GM19193 (cell line): Measurements from ENCODE around the gene CBFA2T3.

Source experiments
- POLR2A ChIP-seq: IDR thresholded peaks from 4 replicates; pipeline ENCODE4 v1.6.1; 2011; ENCODE audit not compliant: insufficient read depth, insufficient read length; ENCODE audit errors: extremely low read depth

CBFA2T3 gene

DNA sequence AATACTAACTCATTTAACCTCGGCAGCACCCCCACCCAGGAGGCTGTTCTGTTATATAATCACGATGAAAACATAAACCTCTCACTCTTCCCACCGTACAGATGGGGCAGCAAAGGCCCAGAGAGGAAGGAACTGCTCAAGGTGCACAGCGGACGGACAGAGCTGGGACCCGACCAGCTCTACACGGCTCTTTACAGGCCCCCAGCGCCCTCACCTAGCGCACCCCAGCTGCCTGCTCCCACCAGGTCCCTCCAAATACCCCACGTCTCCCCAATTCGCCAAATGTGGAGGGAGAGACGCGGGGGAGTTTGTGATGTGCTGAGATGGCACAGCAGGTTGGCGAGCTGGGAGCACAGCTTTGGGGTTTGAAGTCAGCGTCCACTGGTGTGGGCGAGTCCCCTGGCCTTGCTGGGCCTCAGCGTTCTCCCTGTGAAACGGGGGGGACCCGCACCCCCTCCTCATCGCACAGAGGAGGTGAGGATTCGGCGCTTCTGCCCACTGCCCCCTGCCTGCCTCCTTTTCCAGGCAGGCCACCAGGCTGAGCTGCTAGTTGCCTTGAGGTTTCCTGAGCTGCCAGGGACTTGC lies 54.1 kb downstream of the CBFA2T3 start:
- no peak for TF ChIP-seq POLR2A

DNA sequence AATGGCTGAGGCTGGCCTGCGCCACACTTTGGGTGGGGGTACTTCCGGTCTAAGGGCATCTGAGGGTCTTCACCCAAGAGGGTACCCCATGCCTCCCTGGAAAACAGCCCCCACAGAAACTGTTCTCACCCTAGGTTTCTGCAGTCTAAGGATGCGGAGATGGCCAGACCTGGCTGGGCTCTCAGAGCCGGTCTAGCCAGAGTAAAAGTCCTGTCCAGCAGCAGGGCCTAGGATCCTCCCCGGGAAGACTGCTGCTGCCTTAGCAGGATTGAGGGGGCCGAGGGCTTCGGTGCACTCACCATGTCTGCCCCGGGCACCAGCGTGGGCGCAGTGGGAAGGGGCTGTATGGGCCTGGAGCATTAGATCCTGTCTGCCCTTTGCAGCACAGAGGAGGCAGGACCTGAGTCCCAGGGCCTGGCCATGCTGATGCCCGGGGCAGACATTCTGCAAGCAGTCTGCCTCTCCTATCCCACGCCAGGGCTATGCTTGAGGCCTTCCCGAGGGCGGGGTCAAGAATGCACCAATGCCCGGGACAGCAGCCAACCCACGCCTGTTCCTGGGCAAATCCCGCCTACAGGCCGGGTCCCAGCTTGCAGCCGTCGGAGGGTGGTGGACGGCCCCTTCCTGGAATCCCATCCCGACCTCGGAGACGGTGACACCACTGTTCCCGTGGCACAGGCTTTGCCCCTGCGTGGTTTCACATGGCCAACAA lies 54.7 kb downstream of the CBFA2T3 start:
- no peak for TF ChIP-seq POLR2A

DNA sequence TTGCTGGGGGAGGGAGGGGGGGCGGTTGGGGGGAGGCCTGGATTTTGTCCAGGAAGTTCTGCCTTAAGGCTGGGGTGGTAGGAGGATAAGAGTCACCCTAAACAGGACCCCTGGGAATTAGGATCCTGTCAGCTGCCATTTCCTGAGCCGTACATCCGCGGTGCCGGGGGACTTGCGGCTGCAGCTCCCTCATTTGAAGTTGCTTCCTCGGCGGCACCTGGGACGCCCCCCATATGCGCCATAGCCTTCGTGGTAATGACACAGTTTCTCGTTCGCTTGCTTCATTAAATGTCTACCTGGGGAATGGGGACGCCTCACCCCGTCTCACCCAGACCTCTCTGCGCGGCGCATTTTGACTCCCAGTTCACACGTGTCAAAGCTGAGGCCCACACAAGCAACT lies 55.4 kb downstream of the CBFA2T3 start:
- no peak for TF ChIP-seq POLR2A

DNA sequence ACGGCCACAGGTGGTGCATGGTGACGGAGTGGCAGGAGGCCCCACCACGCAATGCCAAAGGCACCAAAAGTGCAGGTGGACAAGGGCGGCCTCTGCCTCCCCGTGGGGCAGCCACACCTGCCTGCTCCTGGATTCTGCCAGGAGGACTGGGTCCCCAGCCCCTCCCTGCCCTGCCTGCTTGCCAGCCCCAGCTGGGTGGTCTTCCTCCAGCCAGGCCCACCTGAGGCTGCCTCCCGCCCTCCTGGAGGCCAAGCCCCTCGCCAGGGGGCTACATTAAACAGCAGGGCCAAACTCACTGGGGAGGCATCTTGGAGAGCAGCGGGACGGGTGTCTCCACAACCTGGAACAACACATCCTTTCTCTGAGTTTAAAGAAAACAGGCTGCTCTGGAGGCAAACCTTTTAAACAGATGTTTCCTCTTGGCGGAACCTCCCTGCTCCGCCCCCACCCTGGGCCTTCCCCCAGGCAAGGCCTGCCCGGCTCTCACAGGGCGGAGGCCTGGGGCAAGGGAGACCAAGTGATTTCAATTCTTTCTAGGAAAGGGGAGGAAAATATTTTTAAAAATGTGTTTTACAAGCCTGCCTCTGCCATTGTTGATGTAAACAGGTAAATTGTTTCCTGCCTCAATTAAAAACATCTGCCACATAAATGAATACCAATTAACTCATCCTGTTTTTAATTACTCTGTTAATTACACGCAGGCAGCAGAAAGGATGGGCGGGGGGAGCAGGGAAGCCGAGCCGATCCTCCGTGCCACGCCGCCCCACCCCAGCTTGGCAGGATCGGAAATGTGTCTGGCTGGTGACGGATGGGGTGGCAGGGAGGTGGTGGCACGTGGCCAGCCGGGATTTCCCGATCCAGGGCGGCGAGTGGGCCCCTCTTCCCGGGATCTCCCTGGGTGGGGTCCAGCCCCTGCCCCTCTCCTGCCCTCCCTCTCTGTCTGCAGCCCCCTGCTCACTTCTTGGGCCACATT lies 56.1 kb downstream of the CBFA2T3 start:
- TF ChIP-seq POLR2A = no peak

DNA sequence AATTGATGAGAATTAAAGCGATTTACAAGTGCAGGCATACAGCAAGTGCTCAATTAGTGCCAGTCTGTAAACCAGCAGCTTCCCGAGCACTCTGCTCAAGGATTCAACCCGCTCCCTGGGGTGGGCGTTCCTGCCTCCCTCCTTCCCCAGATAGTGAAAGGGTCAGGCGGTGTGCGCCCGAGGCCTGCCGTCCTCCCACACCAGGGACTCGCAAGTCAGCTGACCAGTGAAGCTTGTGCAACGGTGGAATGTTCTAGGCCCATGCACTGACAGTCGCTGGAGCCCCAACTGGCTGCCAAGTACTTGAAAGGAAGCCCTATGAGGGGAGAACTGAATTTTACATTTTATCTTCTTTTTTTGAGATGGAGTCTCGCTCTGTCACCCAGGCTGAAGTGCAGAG lies 57.1 kb downstream of the CBFA2T3 start:
- no peak for TF ChIP-seq POLR2A

DNA sequence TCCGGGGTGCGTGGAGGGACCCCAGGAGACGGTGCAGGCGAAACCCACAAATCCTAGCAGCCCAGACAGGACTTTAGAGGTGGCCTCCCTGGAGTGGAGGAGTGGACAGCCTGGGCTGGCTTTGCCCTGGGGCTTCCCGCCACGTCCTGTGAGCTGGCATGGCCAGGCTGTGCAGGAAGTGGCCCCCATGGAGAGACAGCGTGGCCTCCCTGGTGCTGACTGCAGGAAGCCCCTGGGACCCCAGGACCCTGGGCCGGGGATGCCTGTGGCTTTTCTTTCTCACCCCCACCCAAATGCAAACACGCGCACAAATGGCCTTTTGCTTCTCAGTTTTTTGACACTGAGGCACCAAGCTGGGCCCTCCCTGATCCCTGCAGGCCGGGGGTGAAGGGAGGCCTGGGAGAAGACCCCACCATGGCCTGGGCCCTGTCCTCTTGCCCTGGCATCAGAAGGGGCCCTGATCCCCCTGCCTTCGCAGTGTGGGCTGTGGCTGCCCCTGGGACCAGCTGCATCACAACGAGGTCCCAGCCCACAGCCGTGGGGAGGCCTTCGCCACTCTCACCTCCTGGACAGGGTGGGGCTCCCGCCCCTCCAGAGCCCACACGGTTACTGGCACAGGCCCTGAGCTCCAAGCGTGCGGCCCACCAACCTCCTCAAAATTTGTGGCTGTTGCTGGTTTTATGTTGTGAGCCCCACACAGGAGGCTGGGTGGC lies 58.9 kb downstream of the CBFA2T3 start:
- no peak for TF ChIP-seq POLR2A

DNA sequence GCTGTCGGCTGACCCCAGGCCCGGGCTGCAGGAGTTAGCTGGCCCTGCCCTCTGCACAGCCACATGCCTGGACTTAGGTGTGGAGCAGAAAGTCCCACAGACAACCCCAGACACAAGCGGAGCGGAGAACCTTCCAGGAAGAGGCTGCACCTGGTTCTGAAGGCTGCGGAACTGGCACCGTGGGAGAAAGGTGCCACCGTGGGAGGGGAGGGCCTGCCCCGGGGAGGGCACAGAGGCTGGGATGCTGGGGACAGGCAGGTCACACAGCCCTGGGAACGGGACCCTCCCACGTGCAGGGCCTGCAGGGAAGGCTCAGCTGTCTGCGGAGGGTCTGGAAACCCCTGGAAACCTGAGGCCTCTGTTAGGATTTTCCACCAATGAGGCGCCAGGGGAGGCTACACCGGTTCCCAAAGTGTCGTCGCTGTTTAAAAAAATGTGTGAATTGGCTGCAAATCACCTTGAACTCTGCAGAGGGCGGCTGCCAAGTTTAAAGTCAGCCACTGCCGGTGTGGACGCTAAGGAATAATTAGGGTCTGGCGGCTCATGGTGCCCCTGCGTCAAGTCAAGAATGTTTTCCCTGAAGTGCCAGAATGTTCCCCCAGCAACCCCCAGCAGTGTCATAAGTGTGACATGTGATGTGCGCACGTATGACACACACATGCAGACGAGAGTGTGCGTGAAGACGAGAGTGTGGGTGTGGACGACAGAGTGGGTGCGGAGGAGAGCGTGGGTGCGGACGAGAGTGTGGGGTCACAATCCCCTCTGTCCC lies 59.7 kb downstream of the CBFA2T3 start:
- no peak for TF ChIP-seq POLR2A

DNA sequence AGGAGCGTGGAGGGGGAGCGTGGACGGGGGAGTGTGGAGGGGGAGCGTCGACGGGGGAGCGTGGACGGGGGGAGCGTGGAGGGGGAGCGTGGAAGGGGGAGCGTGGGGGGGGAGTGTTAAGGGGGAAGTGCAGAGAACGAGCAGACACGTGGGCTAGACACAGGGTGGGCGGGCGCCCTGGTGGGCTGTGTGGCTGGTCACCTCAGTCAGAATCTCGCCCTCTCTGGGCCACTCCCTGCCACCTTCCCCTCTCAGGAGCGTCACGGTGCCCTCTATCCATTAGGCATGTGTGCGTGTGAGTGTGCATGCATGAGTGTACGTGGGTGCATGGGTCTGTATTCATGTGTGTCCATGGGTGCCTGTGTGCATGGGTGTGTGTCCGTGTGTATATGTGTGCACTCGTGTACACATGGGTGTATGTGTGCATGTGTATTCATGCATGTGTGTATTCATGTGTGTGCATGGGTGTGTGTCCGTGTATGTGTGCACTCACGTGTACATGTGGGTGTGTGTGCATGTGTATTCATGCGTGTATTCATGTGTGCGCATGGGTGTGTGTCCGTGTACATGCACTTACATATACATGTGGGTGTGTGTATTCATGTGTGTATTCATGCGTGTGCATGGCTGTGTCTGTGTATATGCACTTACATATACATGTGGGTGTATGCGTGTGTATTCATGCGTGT lies 61.2 kb downstream of the CBFA2T3 start:
- no peak for TF ChIP-seq POLR2A

DNA sequence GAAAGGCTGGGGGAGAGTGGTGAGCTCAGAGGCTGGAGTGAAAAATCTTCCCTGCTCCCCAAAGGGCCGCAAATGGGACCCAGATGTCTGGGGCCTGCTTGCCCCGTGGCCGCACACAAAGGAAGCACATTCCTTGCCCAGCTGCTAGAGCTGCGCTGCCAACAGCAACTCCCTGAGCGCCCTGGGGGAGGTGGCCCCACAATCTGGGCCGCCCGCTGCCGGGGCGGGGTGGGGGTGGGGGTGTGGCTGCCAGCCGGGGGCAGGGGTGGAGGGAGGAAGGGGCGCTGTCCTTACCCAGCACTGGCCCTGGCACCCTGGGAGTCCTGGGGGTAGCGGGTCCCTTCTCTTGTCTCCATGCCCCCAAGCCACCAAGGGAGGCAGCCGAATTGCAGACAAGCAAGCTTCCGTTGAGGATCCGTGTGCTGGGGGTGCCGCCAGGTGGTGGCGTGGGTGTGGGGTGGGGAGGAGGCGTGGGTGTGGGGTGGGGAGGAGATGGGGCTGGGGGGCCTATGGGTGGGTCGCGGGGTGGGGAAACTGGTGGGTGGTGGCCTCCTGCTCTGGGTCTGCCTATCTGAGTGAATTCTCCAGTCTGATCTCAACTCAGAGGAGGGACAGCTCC lies 62.1 kb downstream of the CBFA2T3 start:
- TF ChIP-seq POLR2A = no peak

DNA sequence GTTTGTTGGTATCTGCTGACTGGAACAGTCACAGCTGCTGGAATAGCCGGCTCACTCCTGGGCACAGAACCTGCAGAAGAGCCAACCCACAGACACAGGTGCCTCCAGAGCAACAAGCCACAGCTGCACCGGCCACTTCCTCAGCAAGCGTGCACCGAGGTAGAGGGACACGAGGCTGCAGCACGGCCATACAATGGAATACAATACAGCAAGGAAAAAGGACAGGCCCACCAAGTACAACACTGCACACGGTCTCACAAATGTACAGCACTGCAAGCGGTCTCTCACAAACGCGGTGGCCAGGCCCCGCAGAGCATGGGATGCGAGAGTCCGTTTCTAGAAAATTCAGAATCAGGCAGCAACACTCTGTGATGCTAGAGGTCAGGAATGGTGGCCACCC lies 63.1 kb downstream of the CBFA2T3 start:
- TF ChIP-seq POLR2A = no peak

DNA sequence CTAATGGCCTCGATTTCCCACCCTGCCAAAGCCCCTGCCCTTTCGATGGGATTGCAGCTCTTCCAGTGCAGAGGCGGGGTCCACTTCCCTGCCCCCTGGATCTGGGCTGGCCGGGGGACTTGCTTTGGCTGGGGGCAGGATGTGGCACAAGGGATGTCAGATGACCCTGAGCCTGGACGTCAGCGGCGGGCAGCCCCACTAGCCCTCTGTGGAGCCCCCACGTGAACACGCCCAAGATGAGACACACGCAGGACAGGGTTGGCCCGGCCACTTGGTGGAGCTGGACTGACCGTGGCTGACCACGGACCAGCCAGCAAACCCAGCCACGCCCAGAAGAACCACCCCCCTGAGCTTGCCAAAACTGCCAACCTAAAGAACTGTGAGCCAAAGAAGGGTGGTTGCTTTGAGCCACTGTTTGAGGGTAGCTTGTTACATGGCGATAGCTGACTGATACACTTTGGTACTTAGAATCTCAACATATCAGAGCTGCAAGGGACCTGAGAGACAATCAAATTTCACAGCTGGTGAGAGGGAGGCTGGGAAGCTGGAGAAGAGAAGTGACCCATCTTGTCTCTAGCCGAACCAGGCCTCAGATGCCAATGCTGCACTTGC lies 63.9 kb downstream of the CBFA2T3 start:
- no peak for TF ChIP-seq POLR2A

DNA sequence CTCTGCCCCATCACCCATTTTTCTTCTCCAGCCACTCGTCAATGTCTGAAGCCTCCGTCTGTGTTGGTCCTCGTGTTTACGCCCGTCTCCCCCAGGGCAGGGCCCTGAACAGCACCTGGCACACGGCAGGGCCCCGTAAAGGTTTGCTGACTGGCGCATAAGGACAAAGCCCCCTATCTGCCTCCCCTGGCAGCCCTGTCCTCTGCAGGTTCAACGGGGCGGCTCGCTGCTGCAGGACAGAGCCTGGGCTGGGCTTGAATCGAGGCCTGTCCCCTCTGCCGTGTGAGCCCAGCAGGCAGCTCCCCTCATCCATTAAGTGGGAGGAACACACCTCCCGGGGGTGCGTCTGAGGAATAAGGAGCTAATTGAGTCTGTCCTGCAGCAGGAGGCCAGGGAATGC lies 64.5 kb downstream of the CBFA2T3 start:
- TF ChIP-seq POLR2A = no peak

DNA sequence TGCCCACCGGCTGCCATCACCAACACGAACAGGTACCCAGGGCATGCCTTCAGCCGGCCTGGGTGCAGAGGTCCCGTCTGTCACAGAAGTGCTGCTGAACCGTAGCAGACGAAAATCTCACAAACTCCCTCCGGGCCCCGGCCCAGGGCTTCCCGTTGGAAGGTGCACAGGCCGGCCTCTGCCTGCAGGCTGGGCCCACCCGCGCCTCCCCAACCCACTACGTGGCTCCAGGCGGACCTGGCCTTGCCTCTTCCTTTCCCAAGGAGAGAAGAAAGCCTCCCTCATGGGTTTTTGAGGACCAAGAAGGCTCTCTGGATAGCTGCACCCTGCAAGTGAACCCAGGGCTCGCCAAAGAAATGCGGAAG lies 65.1 kb downstream of the CBFA2T3 start:
- TF ChIP-seq POLR2A = no peak

DNA sequence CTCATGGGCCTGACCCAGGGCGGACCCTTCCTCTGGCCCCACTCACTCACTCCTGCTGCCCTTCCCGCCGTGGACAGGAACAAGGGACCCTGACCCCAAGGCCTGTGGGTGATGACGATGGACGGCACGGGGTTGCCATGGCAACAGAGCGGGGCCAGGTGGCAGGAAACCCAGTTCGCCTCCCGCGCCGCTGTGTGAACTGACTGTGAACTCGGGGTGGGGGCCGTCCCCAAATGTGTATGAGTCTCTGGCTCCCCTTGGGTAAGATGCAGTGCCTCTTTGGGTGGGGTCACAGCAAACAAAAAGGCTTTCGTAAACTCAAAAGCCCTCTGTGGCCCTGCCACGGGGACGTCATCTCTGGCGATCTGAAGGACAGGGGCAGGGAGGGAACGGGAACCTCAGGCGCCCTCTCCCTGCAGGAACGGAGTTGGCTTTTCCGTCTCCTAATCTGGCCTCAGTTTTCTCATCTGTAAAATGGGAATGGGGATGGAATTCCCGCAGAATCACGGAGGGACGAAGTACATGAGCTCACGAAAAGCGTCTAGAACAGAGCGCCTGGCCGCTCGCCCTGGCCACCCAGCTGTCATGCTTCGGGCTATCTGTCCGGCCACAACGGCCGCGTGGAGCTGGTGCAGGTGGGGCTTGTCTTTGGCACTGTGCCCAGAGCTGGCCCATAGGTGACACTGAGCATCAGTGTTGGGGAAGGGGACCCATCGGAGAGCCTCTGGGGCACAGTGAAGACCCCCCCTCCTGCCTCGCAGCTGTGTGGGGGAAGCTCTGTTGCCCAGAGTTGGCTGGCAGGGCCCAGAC lies 65.7 kb downstream of the CBFA2T3 start:
- no peak for TF ChIP-seq POLR2A
